SU-DHL-6 (cell line): ENCODE measurements around the gene USP24.

Experiments
- EZH2phosphoT487 ChIP-seq: fragments of 200-600 bp; sonication (generic), shearing (Covaris generic); conservative IDR thresholded peaks from 2 replicates; pipeline ENCODE4 v1.6.1; 2018; ENCODE audit warnings: mild to moderate bottlenecking, antibody characterized with exemption, low read length, moderate library complexity, mixed read lengths
- TF ChIP-seq, protein P1 (sequence below): fragments of 200-600 bp; sonication (generic); IDR thresholded peaks from one replicate; pipeline ENCODE4 v1.5.1; 2017; ENCODE audit warnings: antibody characterized with exemption, mild to moderate bottlenecking, low read length, moderate library complexity; ENCODE audit not compliant: insufficient read depth, poor library complexity, severe bottlenecking

DNA sequence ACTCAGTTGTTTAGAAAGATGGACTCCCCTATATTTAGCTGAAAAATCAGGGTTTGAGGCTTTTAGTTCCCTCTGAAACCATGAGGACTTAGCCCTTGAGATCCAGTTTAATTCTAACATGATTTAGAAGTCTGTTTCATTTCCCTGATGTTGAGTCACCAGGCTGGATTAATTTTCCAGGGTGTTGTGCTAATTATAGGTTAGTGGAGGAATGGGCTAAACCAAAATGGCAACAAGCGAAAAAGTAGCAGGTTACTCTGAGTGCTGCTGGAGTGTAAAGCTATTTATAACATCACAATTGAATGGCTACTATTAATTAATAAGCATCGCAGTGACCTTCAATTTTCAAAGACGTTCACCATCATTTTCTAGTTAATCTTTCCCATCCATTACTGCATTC lies 15.5 kb upstream of the USP24 start:
- TF ChIP-seq, protein P1, sequence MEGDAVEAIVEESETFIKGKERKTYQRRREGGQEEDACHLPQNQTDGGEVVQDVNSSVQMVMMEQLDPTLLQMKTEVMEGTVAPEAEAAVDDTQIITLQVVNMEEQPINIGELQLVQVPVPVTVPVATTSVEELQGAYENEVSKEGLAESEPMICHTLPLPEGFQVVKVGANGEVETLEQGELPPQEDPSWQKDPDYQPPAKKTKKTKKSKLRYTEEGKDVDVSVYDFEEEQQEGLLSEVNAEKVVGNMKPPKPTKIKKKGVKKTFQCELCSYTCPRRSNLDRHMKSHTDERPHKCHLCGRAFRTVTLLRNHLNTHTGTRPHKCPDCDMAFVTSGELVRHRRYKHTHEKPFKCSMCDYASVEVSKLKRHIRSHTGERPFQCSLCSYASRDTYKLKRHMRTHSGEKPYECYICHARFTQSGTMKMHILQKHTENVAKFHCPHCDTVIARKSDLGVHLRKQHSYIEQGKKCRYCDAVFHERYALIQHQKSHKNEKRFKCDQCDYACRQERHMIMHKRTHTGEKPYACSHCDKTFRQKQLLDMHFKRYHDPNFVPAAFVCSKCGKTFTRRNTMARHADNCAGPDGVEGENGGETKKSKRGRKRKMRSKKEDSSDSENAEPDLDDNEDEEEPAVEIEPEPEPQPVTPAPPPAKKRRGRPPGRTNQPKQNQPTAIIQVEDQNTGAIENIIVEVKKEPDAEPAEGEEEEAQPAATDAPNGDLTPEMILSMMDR: no peak
- TF ChIP-seq EZH2phosphoT487: no peak
